WTC11 (cell line): ENCODE results near the gene CCP110.

Source experiments
- CREB1 ChIP-seq: sonication (generic); formaldehyde crosslinking; IDR thresholded peaks from 2 replicates; pipeline ENCODE4 v1.8.0; 2023; ENCODE audit warnings: mild to moderate bottlenecking, missing genetic modification reagents
- CTCF ChIP-seq: fragments of 200-600 bp; IDR thresholded peaks from 2 replicates; pipeline ENCODE4 v1.8.0; 2022; ENCODE audit warnings: antibody characterized with exemption
- E2F5 ChIP-seq: sonication (generic); formaldehyde crosslinking; IDR thresholded peaks from 2 replicates; pipeline ENCODE4 v1.8.1; 2022; ENCODE audit warnings: mild to moderate bottlenecking, moderate library complexity, missing genetic modification reagents
- MAX ChIP-seq: sonication (generic); formaldehyde crosslinking; IDR thresholded peaks from 2 replicates; pipeline ENCODE4 v1.8.0; 2022; ENCODE audit warnings: mild to moderate bottlenecking, missing genetic modification reagents
- RELA ChIP-seq: sonication (generic); formaldehyde crosslinking; IDR thresholded peaks from 2 replicates; pipeline ENCODE4 v1.8.1; 2022; ENCODE audit warnings: missing genetic modification reagents, mild to moderate bottlenecking, borderline replicate concordance
- ZNF512 ChIP-seq: sonication (generic); formaldehyde crosslinking; IDR thresholded peaks from 2 replicates; pipeline ENCODE4 v1.8.1; 2022; ENCODE audit warnings: missing genetic modification reagents, borderline replicate concordance

- no peak for TF ChIP-seq CREB1 (CRISPR knock-in tag)
- TF ChIP-seq RELA (CRISPR knock-in tag) = no peak
- TF ChIP-seq CTCF = no peak
- TF ChIP-seq MAX (CRISPR knock-in tag) = no peak
- TF ChIP-seq ZNF512 (CRISPR knock-in tag) = no peak
- TF ChIP-seq E2F5 (CRISPR knock-in tag) = no peak
Observed at GRCh38 chr16:19517424-19518089, 6.2 kb upstream of the CCP110 start.
